GM12801 (cell line): ENCODE results near the gene ASPG.

Experiments used
- TF ChIP-seq, protein P1 (sequence below): IDR thresholded peaks from one replicate; pipeline ENCODE4 v1.5.1; 2011; ENCODE audit warnings: control low read depth; ENCODE audit not compliant: insufficient read length; ENCODE audit errors: extremely low read depth

Gene ASPG

DNA sequence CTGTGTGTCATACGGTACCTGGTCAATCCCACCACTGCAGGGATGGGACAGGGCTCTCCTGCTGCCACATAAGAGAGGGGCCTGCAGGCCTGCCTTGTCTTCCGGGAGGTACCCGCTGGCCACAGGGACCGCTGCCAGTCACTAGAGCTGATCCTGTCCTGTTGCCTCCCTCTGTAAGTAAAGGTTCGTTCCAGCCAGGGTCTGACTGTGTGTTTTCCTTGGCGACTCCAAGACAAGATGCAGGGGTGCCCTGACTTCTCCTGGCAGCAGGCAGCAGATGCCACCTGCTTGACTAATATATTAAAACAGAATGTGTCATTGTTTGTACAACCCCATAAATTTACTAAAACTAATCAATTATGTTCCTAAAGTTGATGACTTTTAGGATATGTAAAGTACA is 41.5 kb upstream of the ASPG start:
- TF ChIP-seq, protein P1, sequence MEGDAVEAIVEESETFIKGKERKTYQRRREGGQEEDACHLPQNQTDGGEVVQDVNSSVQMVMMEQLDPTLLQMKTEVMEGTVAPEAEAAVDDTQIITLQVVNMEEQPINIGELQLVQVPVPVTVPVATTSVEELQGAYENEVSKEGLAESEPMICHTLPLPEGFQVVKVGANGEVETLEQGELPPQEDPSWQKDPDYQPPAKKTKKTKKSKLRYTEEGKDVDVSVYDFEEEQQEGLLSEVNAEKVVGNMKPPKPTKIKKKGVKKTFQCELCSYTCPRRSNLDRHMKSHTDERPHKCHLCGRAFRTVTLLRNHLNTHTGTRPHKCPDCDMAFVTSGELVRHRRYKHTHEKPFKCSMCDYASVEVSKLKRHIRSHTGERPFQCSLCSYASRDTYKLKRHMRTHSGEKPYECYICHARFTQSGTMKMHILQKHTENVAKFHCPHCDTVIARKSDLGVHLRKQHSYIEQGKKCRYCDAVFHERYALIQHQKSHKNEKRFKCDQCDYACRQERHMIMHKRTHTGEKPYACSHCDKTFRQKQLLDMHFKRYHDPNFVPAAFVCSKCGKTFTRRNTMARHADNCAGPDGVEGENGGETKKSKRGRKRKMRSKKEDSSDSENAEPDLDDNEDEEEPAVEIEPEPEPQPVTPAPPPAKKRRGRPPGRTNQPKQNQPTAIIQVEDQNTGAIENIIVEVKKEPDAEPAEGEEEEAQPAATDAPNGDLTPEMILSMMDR: no peak

DNA sequence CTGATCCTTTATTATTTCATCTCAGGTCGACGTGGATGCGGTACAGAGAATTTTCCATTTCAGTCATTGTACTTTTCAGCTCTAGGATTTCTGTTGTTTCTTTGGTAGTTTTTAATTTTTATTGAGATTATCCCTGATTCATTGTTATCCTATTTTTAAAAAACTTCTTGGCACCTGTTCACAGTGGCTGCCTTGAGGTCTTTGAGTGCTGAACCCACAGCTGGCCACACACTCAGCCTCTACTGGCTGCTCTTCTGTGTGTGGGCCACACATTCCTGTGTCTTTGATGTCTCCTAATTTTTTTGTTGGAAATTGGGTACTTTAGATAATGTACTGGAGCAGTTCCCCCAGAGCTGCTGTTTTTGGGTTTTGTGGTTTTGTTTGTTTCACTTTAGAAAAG is 37.7 kb upstream of the ASPG start:
- TF ChIP-seq, protein P1: no peak

GRCh38 chr14:104048758-104049507 is 36.6 kb upstream of the ASPG start:
- TF ChIP-seq, protein P1: no peak

DNA sequence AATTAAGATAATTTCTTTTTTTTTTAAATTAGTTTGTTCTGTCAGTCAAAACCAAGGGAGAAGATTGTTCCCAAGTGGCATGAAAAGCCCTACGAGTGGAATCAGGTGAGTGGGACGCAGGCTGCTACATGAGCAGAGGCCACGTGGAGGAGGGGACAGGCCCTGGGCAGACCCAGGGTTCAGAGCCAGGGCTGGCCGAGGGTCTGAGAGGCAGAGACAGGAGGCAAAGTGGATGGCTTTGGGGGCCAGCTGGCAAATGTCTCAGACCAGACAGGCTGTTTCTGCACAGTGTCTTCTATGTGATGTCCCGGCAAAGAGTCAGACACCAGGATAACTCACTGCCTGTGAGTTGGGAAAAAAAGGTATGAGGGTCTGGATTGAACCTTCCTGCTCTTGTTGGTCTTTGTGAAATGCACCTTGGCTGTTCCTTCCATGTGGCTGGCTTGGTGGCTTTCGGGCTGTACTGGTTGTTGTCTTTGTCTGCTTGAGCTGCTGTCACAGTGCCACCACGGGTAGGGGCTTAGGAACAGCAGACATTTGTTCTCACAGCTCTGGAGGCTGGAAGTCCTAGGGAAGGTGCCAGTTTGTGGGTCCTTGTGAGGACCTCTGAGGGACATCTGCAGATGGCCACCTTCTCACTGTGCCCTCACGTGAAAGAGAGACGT is 35.8 kb upstream of the ASPG start:
- TF ChIP-seq, protein P1: no peak

GRCh38 chr14:104051092-104051813 is 34.2 kb upstream of the ASPG start:
- TF ChIP-seq, protein P1: no peak

GRCh38 chr14:104054222-104054905 is 31.1 kb upstream of the ASPG start:
- TF ChIP-seq, protein P1: no peak

DNA sequence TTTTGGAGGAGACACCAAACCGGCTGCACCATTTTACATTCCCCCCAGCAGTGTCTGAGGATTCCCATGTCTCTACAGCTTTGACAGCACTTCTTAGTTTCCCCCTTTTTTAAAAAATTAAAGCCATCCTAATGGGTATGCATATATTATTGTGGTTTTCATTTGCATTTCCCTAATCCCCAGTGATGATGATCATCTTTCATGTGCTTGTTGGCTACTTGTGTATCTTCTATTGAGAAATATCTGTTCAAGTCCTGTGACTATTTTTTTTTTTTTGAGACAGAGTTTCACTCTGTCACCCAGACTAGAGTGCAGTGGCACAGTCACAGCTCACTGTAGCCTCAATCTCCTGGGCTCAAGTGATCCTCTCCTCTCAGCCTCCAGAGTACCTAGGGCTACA is 23.2 kb upstream of the ASPG start:
- TF ChIP-seq, protein P1: no peak
